Chondrocyte (in vitro differentiated cells): ENCODE data around the gene ERBB4. TPM values are rescaled to one million over a fixed set of nuclear protein-coding genes. Genes with fewer than 3 reads are reported as not detected.

Source experiments
- DNase-seq: peaks from one replicate; pipeline ENCODE4 v3.0.0; 2021; ENCODE audit warnings: mixed read lengths, low spot score
- H3K27ac Mint-ChIP-seq: one replicate; pipeline ENCODE4 v1.8.0; 2021; ENCODE audit warnings: mild to moderate bottlenecking, moderate library complexity, mixed read lengths; ENCODE audit not compliant: unreplicated experiment
- H3K27me3 Mint-ChIP-seq: 2 replicates; pipeline ENCODE4 v1.8.0; 2021; ENCODE audit warnings: low read depth, mixed read lengths
- H3K36me3 Mint-ChIP-seq: 2 replicates; pipeline ENCODE4 v1.8.0; 2021; ENCODE audit warnings: low read depth, mixed read lengths
- H3K4me1 Mint-ChIP-seq: 2 replicates; pipeline ENCODE4 v1.8.0; 2021; ENCODE audit warnings: low read depth, mild to moderate bottlenecking, mixed read lengths
- H3K4me3 Mint-ChIP-seq: one replicate; pipeline ENCODE4 v1.8.0; 2021; ENCODE audit warnings: mild to moderate bottlenecking, moderate library complexity, mixed read lengths; ENCODE audit not compliant: unreplicated experiment
- H3K9me3 Mint-ChIP-seq: 2 replicates; pipeline ENCODE4 v1.8.0; 2021; ENCODE audit warnings: low read depth, mixed read lengths
- CTCF ChIP-seq: fragments of 200-600 bp; sonication (generic); IDR thresholded peaks from 2 replicates; pipeline ENCODE4 v1.5.0; 2021; ENCODE audit warnings: antibody characterized with exemption, mild to moderate bottlenecking, moderate library complexity
- total RNA-seq: library from RNA; stranded (reverse); gene quantifications from 3 replicates; pipeline ENCODE4 v1.2.1, GENCODE V29; 2021

ERBB4 gene
- total RNA-seq, 1 donor from 2014 or later = 1.3 TPM

GRCh38 chr2:211709389-211709788, 829.2 kb downstream of the ERBB4 start:
- TF ChIP-seq CTCF = no peak
- Mint-ChIP-seq H3K4me3 (no peak overlapping the region), H3K9me3 (no peaks in the 10 kb centered on the region), H3K27me3 (no peaks in the 10 kb centered on the region), H3K27ac (no peak overlapping the region), H3K36me3 (peaks cover 2% of the 10 kb centered on the region), H3K4me1 (no peaks in the 10 kb centered on the region)
- DNase-seq = no peak

- H3K4me1 Mint-ChIP-seq = no peaks in the 10 kb centered on the region
- DNase-seq = no peak
- TF ChIP-seq CTCF = no peak
- no peaks in the 10 kb centered on the region for H3K36me3 Mint-ChIP-seq
- H3K4me3 Mint-ChIP-seq = no peak overlapping the region
- no peak overlapping the region for H3K27ac Mint-ChIP-seq
- H3K27me3 Mint-ChIP-seq = no peaks in the 10 kb centered on the region
- H3K9me3 Mint-ChIP-seq = peaks cover 4% of the 10 kb centered on the region
Observed at GRCh38 chr2:211692689-211693088, 845.9 kb downstream of the ERBB4 start.

GRCh38 chr2:211690736-211691135, 847.9 kb downstream of the ERBB4 start:
- Mint-ChIP-seq H3K4me3 (no peak overlapping the region), H3K4me1 (no peaks in the 10 kb centered on the region), H3K36me3 (no peaks in the 10 kb centered on the region), H3K27me3 (no peaks in the 10 kb centered on the region), H3K9me3 (peaks cover 9% of the 10 kb centered on the region), H3K27ac (no peak overlapping the region)
- DNase-seq = no peak
- TF ChIP-seq CTCF = no peak

- Mint-ChIP-seq H3K27me3 (no peaks in the 10 kb centered on the region), H3K36me3 (no peaks in the 10 kb centered on the region), H3K9me3 (peaks cover 28% of the 10 kb centered on the region), H3K27ac (no peak overlapping the region), H3K4me3 (no peak overlapping the region), H3K4me1 (no peaks in the 10 kb centered on the region)
- DNase-seq = no peak
- no peak for TF ChIP-seq CTCF
Observed at GRCh38 chr2:211688196-211688595, 850.4 kb downstream of the ERBB4 start.

GRCh38 chr2:211674715-211675114, 863.9 kb downstream of the ERBB4 start:
- no peaks in the 10 kb centered on the region for H3K36me3 Mint-ChIP-seq
- no peak for DNase-seq
- no peaks in the 10 kb centered on the region for H3K27me3 Mint-ChIP-seq
- H3K9me3 Mint-ChIP-seq = peaks cover 4% of the 10 kb centered on the region
- H3K27ac Mint-ChIP-seq = no peak overlapping the region
- no peaks in the 10 kb centered on the region for H3K4me1 Mint-ChIP-seq
- no peak overlapping the region for H3K4me3 Mint-ChIP-seq
- TF ChIP-seq CTCF = no peak
